GM10248 (cell line): ENCODE data around the gene MACROD1.

ENCODE experiments used
- CTCF ChIA-PET: fragments of 300-600 bp; sonication (Branson Sonifier 250); formaldehyde crosslinking; extraction: SDS; loops from one replicate; lab custom pipeline; 2021; ENCODE audit warnings: antibody characterized with exemption; lab: Yijun Ruan, JAX
- POLR2A ChIA-PET: fragments of 350-650 bp; sonication (Branson Sonifier 250); formaldehyde crosslinking; extraction: SDS; loops from one replicate; lab custom pipeline; 2020; ENCODE audit warnings: antibody characterized with exemption; lab: Yijun Ruan, JAX
- DNase-seq: peaks from one replicate; pipeline ENCODE4 v3.0.0; 2012; ENCODE audit errors: extremely low spot score
- CTCF ChIP-seq: IDR thresholded peaks from 2 replicates; pipeline ENCODE4 v1.5.1; 2012; ENCODE audit warnings: mild to moderate bottlenecking, low read depth; ENCODE audit errors: extremely low read depth, missing control alignments, control extremely low read depth

The MACROD1 gene

DNA sequence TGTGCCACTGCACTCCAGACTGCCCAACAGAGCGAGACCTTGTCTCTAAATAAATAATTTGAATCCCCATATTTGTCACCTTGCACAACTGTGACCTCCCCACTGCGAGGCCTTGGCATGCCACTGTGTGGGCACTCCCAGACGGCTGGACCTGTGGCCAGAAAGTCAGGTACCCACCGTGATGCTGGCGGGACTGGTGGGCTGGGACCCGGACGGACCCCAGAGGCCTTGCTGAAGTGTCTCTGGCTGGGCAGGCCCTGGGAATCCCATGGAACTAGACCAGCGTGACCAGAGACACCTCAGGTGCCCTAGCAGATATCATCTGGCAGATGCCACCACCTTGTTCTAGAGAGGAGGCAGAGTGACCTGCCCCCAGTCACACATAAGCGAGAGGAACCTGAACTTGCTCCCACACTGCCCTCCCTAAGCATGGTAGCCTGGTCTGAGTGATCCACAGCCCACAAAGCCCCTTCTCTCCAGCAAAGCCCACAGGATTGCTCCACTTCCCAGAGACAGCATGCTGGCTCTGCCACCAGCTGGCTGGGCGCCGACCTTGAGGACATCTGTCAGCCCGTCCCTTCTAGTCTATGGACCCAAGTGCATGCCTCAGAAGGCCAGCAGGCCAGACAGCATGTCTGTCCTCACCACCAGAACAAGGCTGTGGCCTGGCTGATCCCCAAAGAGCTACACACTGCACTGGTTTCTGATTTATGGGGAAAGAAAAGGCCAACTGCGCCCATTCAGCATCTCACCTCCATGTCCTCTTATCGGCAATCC is 9.5 kb downstream of the MACROD1 start:
- TF ChIP-seq CTCF: no peak
- CTCF ChIA-PET: no interaction called here
- DNase-seq: no peak
- POLR2A ChIA-PET: no interaction called here

DNA sequence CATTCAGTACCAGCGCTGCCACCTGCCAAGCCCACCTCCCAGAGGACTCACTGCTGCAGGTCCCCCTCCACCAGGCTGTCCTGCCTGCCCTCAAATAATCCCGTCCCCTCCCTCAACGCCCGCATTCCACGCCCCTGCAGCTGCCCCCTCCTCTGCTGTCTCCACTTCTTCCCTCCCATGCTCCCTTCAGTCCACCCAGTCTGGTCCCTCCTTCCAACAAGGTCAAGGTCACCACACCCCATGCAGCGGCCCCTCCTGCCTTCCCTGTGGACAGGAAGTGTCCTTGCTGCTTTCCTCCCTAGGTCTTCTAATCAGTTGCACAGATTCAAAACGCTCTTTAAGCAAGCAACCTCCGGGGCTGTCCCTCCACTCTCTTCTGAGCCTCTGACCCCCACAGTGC is 12.1 kb downstream of the MACROD1 start:
- ChIA-PET CTCF (interaction anchor here (1.2 to 7.7 kb wide), 10 partner anchors 10 to 346 kb away, joined by 3 to 135 read pairs (median 8); partner anchors contain the start of genes MACROD1, MARK2 and STIP1), POLR2A (no interaction called here)
- DNase-seq: no peak
- no peak for TF ChIP-seq CTCF

- POLR2A ChIA-PET: no interaction called here
- DNase-seq: peak; percentile 94
- CTCF ChIA-PET: interaction anchor here (0.6 to 7.7 kb wide), 23 partner anchors 10 to 404 kb away, joined by 3 to 135 read pairs (median 4); partner anchors contain the start of genes MACROD1, MARK2, PRDX5 and STIP1
- peak; percentile 97 for TF ChIP-seq CTCF
Observed at GRCh38 chr11:64152841-64153691, 12.8 kb downstream of the MACROD1 start.

DNA sequence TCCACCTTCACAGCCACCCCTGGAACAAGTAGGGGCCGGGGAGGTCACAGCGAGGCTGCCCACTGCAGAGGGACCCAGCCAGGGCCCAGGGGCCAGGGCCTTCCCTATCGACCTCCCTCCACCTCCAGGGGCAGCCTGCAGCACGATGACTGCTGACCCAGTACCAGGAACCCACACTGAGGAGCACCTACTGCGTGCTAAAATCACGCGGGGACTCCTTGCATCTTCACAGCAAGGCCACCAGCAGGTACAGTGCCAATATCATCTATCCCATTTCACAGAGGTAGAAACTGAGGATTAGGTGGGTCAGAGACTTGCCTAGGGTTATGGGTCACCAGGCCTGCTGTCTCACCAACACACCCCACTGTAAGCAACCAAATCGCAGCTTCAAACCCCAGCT is 14.6 kb downstream of the MACROD1 start:
- CTCF ChIA-PET: interaction anchor here (1.5 to 7.7 kb wide), 6 partner anchors 8 to 382 kb away, joined by 7 to 135 read pairs (median 19); partner anchors contain the start of genes MACROD1, STIP1 and ZFTA
- no peak for TF ChIP-seq CTCF
- POLR2A ChIA-PET: no interaction called here

GRCh38 chr11:64150481-64151239 is 15.3 kb downstream of the MACROD1 start:
- DNase-seq: no peak
- POLR2A ChIA-PET: no interaction called here
- no peak for TF ChIP-seq CTCF
- CTCF ChIA-PET: interaction anchor here (1.4 to 7.7 kb wide), 9 partner anchors 13 to 671 kb away, joined by 3 to 135 read pairs (median 11); partner anchors contain the start of genes MACROD1, STIP1 and ZFTA

More for the DNA sequence above, 14.6 kb downstream of the MACROD1 start:
- DNase-seq: no peak
